ENCODE data around the gene LIMS1.

Gene LIMS1

GRCh38 chr2:108531674-108532055 is 2.6 kb upstream of the LIMS1 start:
- Histone ChIP-seq H3K4me3 (ENCODE audit: low read length in 2 of 2) (no peak overlapping the region), H3K4me1 (ENCODE audit: control insufficient read depth, insufficient read depth, low read length) (peaks cover 5% of the 10 kb centered on the region), H3K9me3 (ENCODE audit: control insufficient read depth in 2 of 2, low read length in 2 of 2) (no peaks in the 10 kb centered on the region), H3K36me3 (ENCODE audit: control insufficient read depth in 2 of 2, insufficient read depth in 2 of 2, low read length in 2 of 2) (no peaks in the 10 kb centered on the region), H3K27me3 (ENCODE audit: control insufficient read depth in 1 of 2, insufficient read depth in 2 of 2, low read length in 2 of 2) (no peaks in the 10 kb centered on the region), H3K27ac (ENCODE audit: low read length) (no peak overlapping the region), H3K9ac (ENCODE audit: low read length in 2 of 2) (no peak overlapping the region)

DNA sequence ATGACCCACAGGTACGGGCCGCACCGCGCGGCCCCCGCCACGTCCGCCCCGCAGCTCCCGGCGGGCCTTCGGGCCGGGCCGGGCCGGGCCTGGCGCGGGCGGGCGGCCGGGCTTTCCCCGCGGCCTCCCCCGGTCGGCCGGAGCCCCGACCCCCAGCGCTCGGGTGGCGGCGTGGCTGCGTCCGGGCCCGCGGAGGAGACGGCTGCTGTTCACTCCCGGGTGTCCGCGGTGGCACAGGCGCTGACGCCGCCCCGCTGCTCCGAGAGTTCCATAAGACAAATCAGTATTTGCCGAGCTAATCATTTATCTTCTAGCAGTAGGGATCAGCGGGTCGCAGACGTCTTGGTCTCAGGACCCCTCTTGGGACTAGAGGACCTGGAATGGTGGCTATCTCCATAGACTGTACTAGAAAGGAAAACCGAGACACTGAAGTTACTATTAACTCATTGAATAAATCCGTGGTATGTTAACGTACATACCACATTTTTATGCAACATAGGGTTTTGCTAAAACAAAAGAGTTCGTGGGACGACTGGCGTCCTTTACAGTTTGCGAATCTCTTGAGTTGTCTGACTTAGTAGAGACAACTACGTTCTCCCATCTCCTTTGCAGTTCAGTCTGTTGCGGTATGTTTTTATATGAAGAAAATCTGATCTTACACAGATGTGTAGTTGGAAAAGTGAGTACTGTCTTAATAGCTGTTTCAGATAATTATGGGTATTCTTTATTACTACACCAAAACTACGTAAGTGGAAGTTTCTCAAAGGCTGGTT is 500 bp downstream of the LIMS1 start:
- Histone ChIP-seq H3K9ac (ENCODE audit: low read length in 2 of 2) (peak overlapping the region; percentile 74 to 86), H3K9me3 (ENCODE audit: control insufficient read depth in 2 of 2, low read length in 2 of 2) (no peaks in the 10 kb centered on the region), H3K27me3 (ENCODE audit: control insufficient read depth in 1 of 2, insufficient read depth in 2 of 2, low read length in 2 of 2) (no peaks in the 10 kb centered on the region), H3K27ac (ENCODE audit: low read length) (no peak overlapping the region), H3K4me3 (ENCODE audit: low read length in 2 of 2) (peak overlapping the region; percentile 79 to 83), H3K4me1 (ENCODE audit: control insufficient read depth, insufficient read depth, low read length) (peaks cover 9% of the 10 kb centered on the region), H3K36me3 (ENCODE audit: control insufficient read depth in 2 of 2, insufficient read depth in 2 of 2, low read length in 2 of 2) (no peaks in the 10 kb centered on the region)

DNA sequence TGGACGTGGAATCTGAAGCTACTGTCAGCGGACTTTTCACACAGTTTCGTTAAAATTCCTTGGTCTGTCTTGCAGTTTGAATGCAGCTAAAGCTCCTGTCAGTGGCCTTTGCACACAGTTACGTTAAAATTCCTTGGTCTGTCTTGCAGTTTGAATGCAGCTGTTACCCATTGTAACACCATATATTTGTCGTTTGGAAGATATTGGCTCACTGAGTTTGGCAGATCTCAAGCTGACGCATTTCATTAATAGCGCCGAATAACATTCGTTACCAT is 1.0 kb downstream of the LIMS1 start:
- H3K9ac ChIP-seq (ENCODE audit: low read length in 2 of 2) = peak overlapping the region; percentile 74 to 86
- H3K27me3 ChIP-seq (ENCODE audit: control insufficient read depth in 1 of 2, insufficient read depth in 2 of 2, low read length in 2 of 2) = no peaks in the 10 kb centered on the region
- no peaks in the 10 kb centered on the region for H3K9me3 ChIP-seq (ENCODE audit: control insufficient read depth in 2 of 2, low read length in 2 of 2)
- H3K27ac ChIP-seq (ENCODE audit: low read length) = no peak overlapping the region
- H3K4me1 ChIP-seq (ENCODE audit: control insufficient read depth, insufficient read depth, low read length) = peaks cover 9% of the 10 kb centered on the region
- H3K4me3 ChIP-seq (ENCODE audit: low read length in 2 of 2) = peak overlapping the region; percentile 79 to 83
- no peaks in the 10 kb centered on the region for H3K36me3 ChIP-seq (ENCODE audit: control insufficient read depth in 2 of 2, insufficient read depth in 2 of 2, low read length in 2 of 2)

GRCh38 chr2:108536133-108536780 is 2.0 kb downstream of the LIMS1 start:
- Histone ChIP-seq H3K4me3 (ENCODE audit: low read length in 2 of 2) (peak overlapping the region; percentile 79 to 83), H3K4me1 (ENCODE audit: control insufficient read depth, insufficient read depth, low read length) (peaks cover 13% of the 10 kb centered on the region), H3K36me3 (ENCODE audit: control insufficient read depth in 2 of 2, insufficient read depth in 2 of 2, low read length in 2 of 2) (no peaks in the 10 kb centered on the region), H3K9ac (ENCODE audit: low read length in 2 of 2) (no peak overlapping the region), H3K27ac (ENCODE audit: low read length) (no peak overlapping the region), H3K27me3 (ENCODE audit: control insufficient read depth in 1 of 2, insufficient read depth in 2 of 2, low read length in 2 of 2) (no peaks in the 10 kb centered on the region), H3K9me3 (ENCODE audit: control insufficient read depth in 2 of 2, low read length in 2 of 2) (no peaks in the 10 kb centered on the region)

- peaks cover 17% of the 10 kb centered on the region for H3K4me1 ChIP-seq (ENCODE audit: control insufficient read depth, insufficient read depth, low read length)
- no peak overlapping the region for H3K27ac ChIP-seq (ENCODE audit: low read length)
- no peaks in the 10 kb centered on the region for H3K27me3 ChIP-seq (ENCODE audit: control insufficient read depth in 1 of 2, insufficient read depth in 2 of 2, low read length in 2 of 2)
- no peaks in the 10 kb centered on the region for H3K36me3 ChIP-seq (ENCODE audit: control insufficient read depth in 2 of 2, insufficient read depth in 2 of 2, low read length in 2 of 2)
- no peak overlapping the region for H3K9ac ChIP-seq (ENCODE audit: low read length in 2 of 2)
- H3K4me3 ChIP-seq (ENCODE audit: low read length in 2 of 2) = no peak overlapping the region
- no peaks in the 10 kb centered on the region for H3K9me3 ChIP-seq (ENCODE audit: control insufficient read depth in 2 of 2, low read length in 2 of 2)
Observed at GRCh38 chr2:108536911-108537310, 2.6 kb downstream of the LIMS1 start.

DNA sequence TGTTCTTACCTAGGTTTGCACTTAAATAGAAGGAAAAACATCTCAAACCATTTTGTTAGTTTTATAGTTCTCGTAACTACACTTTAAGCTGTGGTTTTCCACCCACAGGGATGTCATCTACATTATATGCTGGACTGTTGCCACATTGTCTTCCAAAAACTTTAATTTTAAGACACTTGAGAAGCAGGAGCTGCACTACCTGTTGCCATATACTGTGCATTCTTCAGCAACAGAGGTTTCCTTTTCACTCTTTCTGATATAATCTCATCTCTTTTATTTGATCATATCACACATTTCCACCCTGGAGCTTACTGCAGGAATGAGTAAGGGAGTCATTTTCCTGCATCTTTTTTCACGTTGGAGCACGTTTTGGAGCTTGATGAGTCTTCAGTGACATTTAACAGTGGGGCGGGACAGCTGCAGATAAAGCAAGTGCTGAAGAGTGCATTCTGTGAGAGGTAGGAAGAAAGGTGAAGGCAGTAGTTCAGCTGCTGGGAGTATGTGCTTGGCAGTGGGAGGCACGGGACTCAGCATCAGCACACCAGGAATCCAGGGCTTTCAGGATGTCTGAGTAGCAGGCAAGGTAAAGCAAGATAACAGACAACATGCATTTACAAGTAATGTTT is 3.8 kb downstream of the LIMS1 start:
- H3K27ac ChIP-seq (ENCODE audit: low read length) = peak overlapping the region; percentile 2
- H3K27me3 ChIP-seq (ENCODE audit: control insufficient read depth in 1 of 2, insufficient read depth in 2 of 2, low read length in 2 of 2) = no peaks in the 10 kb centered on the region
- no peak overlapping the region for H3K9ac ChIP-seq (ENCODE audit: low read length in 2 of 2)
- no peak overlapping the region for H3K4me3 ChIP-seq (ENCODE audit: low read length in 2 of 2)
- no peaks in the 10 kb centered on the region for H3K9me3 ChIP-seq (ENCODE audit: control insufficient read depth in 2 of 2, low read length in 2 of 2)
- H3K4me1 ChIP-seq (ENCODE audit: control insufficient read depth, insufficient read depth, low read length) = peaks cover 17% of the 10 kb centered on the region
- H3K36me3 ChIP-seq (ENCODE audit: control insufficient read depth in 2 of 2, insufficient read depth in 2 of 2, low read length in 2 of 2) = no peaks in the 10 kb centered on the region

DNA sequence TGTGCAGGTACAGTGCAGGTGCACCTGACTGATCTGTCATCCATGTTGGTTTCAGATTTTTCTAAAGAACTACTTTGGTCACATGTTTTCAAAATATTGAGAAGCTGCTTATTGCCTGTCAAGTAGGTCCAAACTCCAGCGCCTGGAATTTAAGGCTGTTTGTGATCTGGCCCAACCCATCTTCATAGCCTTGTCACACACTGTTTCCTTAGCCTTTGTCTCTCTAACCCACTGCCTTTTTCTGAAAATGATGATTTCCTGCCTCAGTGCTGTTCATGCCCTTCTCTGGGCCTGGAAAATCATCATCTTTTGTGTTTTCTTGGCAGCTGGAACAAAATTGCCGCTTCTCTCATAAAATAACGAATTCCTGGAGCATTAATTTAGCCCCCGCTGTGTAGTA is 7.2 kb downstream of the LIMS1 start:
- no peaks in the 10 kb centered on the region for H3K36me3 ChIP-seq (ENCODE audit: control insufficient read depth in 2 of 2, insufficient read depth in 2 of 2, low read length in 2 of 2)
- H3K27ac ChIP-seq (ENCODE audit: low read length) = peak overlapping the region; percentile 1
- no peaks in the 10 kb centered on the region for H3K9me3 ChIP-seq (ENCODE audit: control insufficient read depth in 2 of 2, low read length in 2 of 2)
- H3K9ac ChIP-seq (ENCODE audit: low read length in 2 of 2) = no peak overlapping the region
- no peaks in the 10 kb centered on the region for H3K27me3 ChIP-seq (ENCODE audit: control insufficient read depth in 1 of 2, insufficient read depth in 2 of 2, low read length in 2 of 2)
- H3K4me3 ChIP-seq (ENCODE audit: low read length in 2 of 2) = no peak overlapping the region
- H3K4me1 ChIP-seq (ENCODE audit: control insufficient read depth, insufficient read depth, low read length) = peaks cover 14% of the 10 kb centered on the region

DNA sequence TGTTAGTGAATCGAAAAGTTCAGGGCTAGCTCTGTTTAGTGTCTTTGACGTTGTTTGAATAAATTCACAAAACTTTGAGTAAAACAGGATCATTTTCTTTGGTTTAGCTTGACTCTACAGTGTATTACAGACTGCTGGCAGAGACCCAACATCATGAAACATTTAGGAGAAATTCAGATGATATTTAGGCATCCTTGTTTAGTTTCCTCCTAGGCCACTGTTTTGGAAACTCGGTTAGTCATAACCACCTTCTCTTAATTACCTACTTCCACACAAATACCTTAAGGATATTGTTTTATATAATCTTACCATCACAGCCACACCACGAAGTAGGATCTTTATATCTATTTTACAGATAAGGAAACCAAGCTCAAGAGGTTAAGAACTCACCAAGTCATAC is 7.8 kb downstream of the LIMS1 start:
- no peak overlapping the region for H3K4me3 ChIP-seq (ENCODE audit: low read length in 2 of 2)
- no peaks in the 10 kb centered on the region for H3K27me3 ChIP-seq (ENCODE audit: control insufficient read depth in 1 of 2, insufficient read depth in 2 of 2, low read length in 2 of 2)
- peaks cover 11% of the 10 kb centered on the region for H3K4me1 ChIP-seq (ENCODE audit: control insufficient read depth, insufficient read depth, low read length)
- no peak overlapping the region for H3K27ac ChIP-seq (ENCODE audit: low read length)
- H3K36me3 ChIP-seq (ENCODE audit: control insufficient read depth in 2 of 2, insufficient read depth in 2 of 2, low read length in 2 of 2) = no peaks in the 10 kb centered on the region
- no peak overlapping the region for H3K9ac ChIP-seq (ENCODE audit: low read length in 2 of 2)
- H3K9me3 ChIP-seq (ENCODE audit: control insufficient read depth in 2 of 2, low read length in 2 of 2) = no peaks in the 10 kb centered on the region

DNA sequence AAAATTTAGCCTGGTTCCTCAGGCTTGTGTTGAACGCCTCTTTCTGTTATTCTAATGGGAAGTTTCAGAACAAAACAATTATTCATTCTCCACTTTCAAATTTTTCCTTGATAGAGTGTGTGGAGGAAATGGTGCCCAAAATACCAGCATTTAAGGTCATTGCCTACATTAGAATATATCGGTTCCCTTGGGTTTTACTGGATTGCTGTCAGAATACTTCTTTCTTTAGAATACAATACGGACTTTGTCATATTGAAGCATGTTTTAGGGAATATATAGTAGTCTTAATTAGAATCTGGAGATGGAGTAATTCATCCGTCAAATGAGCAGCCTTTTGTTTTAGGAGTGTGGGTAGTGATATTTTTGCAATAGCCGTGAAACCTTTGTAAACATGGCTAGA is 13.3 kb downstream of the LIMS1 start:
- no peak overlapping the region for H3K4me3 ChIP-seq (ENCODE audit: low read length in 2 of 2)
- no peak overlapping the region for H3K9ac ChIP-seq (ENCODE audit: low read length in 2 of 2)
- no peaks in the 10 kb centered on the region for H3K9me3 ChIP-seq (ENCODE audit: control insufficient read depth in 2 of 2, low read length in 2 of 2)
- no peaks in the 10 kb centered on the region for H3K36me3 ChIP-seq (ENCODE audit: control insufficient read depth in 2 of 2, insufficient read depth in 2 of 2, low read length in 2 of 2)
- H3K4me1 ChIP-seq (ENCODE audit: control insufficient read depth, insufficient read depth, low read length) = peaks cover 7% of the 10 kb centered on the region
- no peaks in the 10 kb centered on the region for H3K27me3 ChIP-seq (ENCODE audit: control insufficient read depth in 1 of 2, insufficient read depth in 2 of 2, low read length in 2 of 2)
- no peak overlapping the region for H3K27ac ChIP-seq (ENCODE audit: low read length)

- H3K36me3 ChIP-seq (ENCODE audit: control insufficient read depth in 2 of 2, insufficient read depth in 2 of 2, low read length in 2 of 2) = no peaks in the 10 kb centered on the region
- peaks cover 14% of the 10 kb centered on the region for H3K4me1 ChIP-seq (ENCODE audit: control insufficient read depth, insufficient read depth, low read length)
- H3K4me3 ChIP-seq (ENCODE audit: low read length in 2 of 2) = no peak overlapping the region
- H3K27ac ChIP-seq (ENCODE audit: low read length) = no peak overlapping the region
- H3K27me3 ChIP-seq (ENCODE audit: control insufficient read depth in 1 of 2, insufficient read depth in 2 of 2, low read length in 2 of 2) = no peaks in the 10 kb centered on the region
- no peak overlapping the region for H3K9ac ChIP-seq (ENCODE audit: low read length in 2 of 2)
- no peaks in the 10 kb centered on the region for H3K9me3 ChIP-seq (ENCODE audit: control insufficient read depth in 2 of 2, low read length in 2 of 2)
Observed at GRCh38 chr2:108548208-108549003, 14.1 kb downstream of the LIMS1 start.
